GM12878 (cell line): Measurements from ENCODE around the gene TLX1. TPM values are rescaled to one million over a fixed set of nuclear protein-coding genes. Genes with fewer than 3 reads are reported as not detected.

Source experiments
- ATAC-seq: fragments of 200-7000 bp; cut with Tn5 transposase; 3 replicates; pipeline ENCODE4 v1.9.1; 2020; ENCODE audit warnings: mild to moderate bottlenecking, moderate library complexity
- BruUV-seq: library from RNA; stranded (reverse); fragments of 400-500 nt; replicated peaks from 2 replicates; lab custom pipeline; 2021; lab: Mats Ljungman, UMichigan
- CTCF ChIA-PET: fragments of 300-600 bp; sonication (Branson Sonifier 250); formaldehyde crosslinking; extraction: SDS; loops from one replicate; lab custom pipeline; 2021; ENCODE audit warnings: inconsistent platforms; lab: Yijun Ruan, JAX
- POLR2A ChIA-PET: fragments of 350-600 bp; formaldehyde crosslinking; extraction: SDS; loops from one replicate; lab custom pipeline; 2021; ENCODE audit warnings: inconsistent platforms; lab: Charles Lee
- RAD21 ChIA-PET: fragments of 300-600 bp; sonication (Branson Sonifier 250); formaldehyde crosslinking; loops from one replicate; lab custom pipeline; 2023; ENCODE audit warnings: antibody characterized with exemption; ENCODE audit not compliant: unreplicated experiment; lab: Charles Lee
- SMC1A ChIA-PET: fragments of 300-600 bp; sonication (Branson Sonifier 250); formaldehyde crosslinking; loops from one replicate; lab custom pipeline; 2023; ENCODE audit not compliant: unreplicated experiment, uncharacterized antibody; lab: Charles Lee
- DNase-seq: peaks from one replicate; pipeline ENCODE4 v3.0.0-alpha.2; 2011; ENCODE audit warnings: low read depth, low spot score
- FAIRE-seq: peaks from 3 replicates; lab custom pipeline; 2011; peaks lifted over from hg19 to GRCh38; lab: Jason Lieb, UNC
- H2AFZ ChIP-seq: 2 replicates; pipeline ENCODE4 v1.6.0; 2011; ENCODE audit warnings: low read depth, low read length, control low read depth; ENCODE audit not compliant: control insufficient read depth
- H3K27ac ChIP-seq: 2 replicates; pipeline ENCODE4 v1.5.1; 2011; ENCODE audit warnings: control low read depth; ENCODE audit not compliant: control insufficient read depth, insufficient read depth
- H3K27me3 ChIP-seq, 2 experiments: replicated peaks in 1 of 2; 2 replicates each; pipeline versions ENCODE4 v1.6.0 to v1.6.1; 2011; ENCODE audit warnings: low read length in 1 of 2; ENCODE audit not compliant: control insufficient read depth in 2 of 2, insufficient read depth in 2 of 2
- H3K36me3 ChIP-seq, 2 experiments: 2 replicates each; pipeline ENCODE4 v1.5.1; 2011; ENCODE audit warnings: low read length in 1 of 2; ENCODE audit not compliant: control insufficient read depth in 2 of 2, insufficient read depth in 2 of 2
- H3K4me1 ChIP-seq: 2 replicates; pipeline ENCODE4 v1.6.1; 2011; ENCODE audit warnings: mild to moderate bottlenecking, low read length, moderate library complexity, mixed read lengths; ENCODE audit not compliant: control insufficient read depth, insufficient read depth
- H3K4me2 ChIP-seq: 2 replicates; pipeline ENCODE4 v1.6.0; 2011; ENCODE audit warnings: control low read depth; ENCODE audit not compliant: control insufficient read depth, insufficient read depth
- H3K4me3 ChIP-seq: fragments of 200-600 bp; sonication (generic); 2 replicates; pipeline ENCODE4 v1.5.1; 2016
- H3K79me2 ChIP-seq: 2 replicates; pipeline ENCODE4 v1.6.0; 2011; ENCODE audit warnings: low read length; ENCODE audit not compliant: control insufficient read depth, insufficient read depth
- H3K9ac ChIP-seq: 2 replicates; pipeline ENCODE4 v1.8.0; 2011; ENCODE audit warnings: low read length, control low read depth, mixed read lengths; ENCODE audit not compliant: control insufficient read depth, insufficient read depth
- H3K9me3 ChIP-seq: replicated peaks from 3 replicates; pipeline ENCODE4 v1.5.1; 2011; ENCODE audit warnings: mild to moderate bottlenecking, low read length; ENCODE audit not compliant: control insufficient read depth, insufficient read depth
- H4K20me1 ChIP-seq: 2 replicates; pipeline ENCODE4 v1.6.0; 2011; ENCODE audit not compliant: control insufficient read depth, insufficient read depth
- CUX1 ChIP-seq: IDR thresholded peaks from 2 replicates; pipeline ENCODE4 v1.6.1; 2012; ENCODE audit warnings: improper control_type of control experiment, low read depth, low read length; ENCODE audit not compliant: insufficient replicate concordance
- E4F1 ChIP-seq: fragments of 450-650 bp; IDR thresholded peaks from 2 replicates; pipeline ENCODE4 v1.6.1; 2018; ENCODE audit warnings: borderline replicate concordance, mild to moderate bottlenecking; ENCODE audit not compliant: partially characterized antibody
- ESRRA ChIP-seq: IDR thresholded peaks from 2 replicates; pipeline ENCODE4 v1.6.1; 2012; ENCODE audit warnings: mild to moderate bottlenecking, low read length, improper control_type of control experiment
- GATAD2B ChIP-seq: fragments of 450-650 bp; conservative IDR thresholded peaks from 2 replicates; pipeline ENCODE4 v1.6.1; 2017; ENCODE audit warnings: low read depth, mild to moderate bottlenecking, moderate library complexity
- IKZF1 ChIP-seq: fragments of 450-650 bp; conservative IDR thresholded peaks from 2 replicates; pipeline ENCODE4 v1.6.1; 2017; ENCODE audit warnings: antibody characterized with exemption, mild to moderate bottlenecking
- IRF4 ChIP-seq: IDR thresholded peaks from 2 replicates; pipeline ENCODE4 v1.6.1; 2011; ENCODE audit warnings: low read depth, low read length
- NFIC ChIP-seq: IDR thresholded peaks from 2 replicates; pipeline ENCODE4 v1.6.1; 2012; ENCODE audit warnings: low read depth, mild to moderate bottlenecking, inconsistent platforms, low read length, moderate library complexity
- RELA ChIP-seq: fragments of 450-650 bp; IDR thresholded peaks from 2 replicates; pipeline ENCODE4 v1.8.0; 2014; ENCODE audit warnings: borderline replicate concordance; ENCODE audit not compliant: partially characterized antibody
- RUNX3 ChIP-seq: IDR thresholded peaks from 2 replicates; pipeline ENCODE4 v1.6.1; 2012; ENCODE audit warnings: low read length, inconsistent platforms
- SREBF1 ChIP-seq: IDR thresholded peaks from 2 replicates; pipeline ENCODE4 v1.6.1; 2012; ENCODE audit warnings: mild to moderate bottlenecking, low read length
- ZBTB11 ChIP-seq: fragments of 450-650 bp; formaldehyde crosslinking; IDR thresholded peaks from 2 replicates; pipeline ENCODE4 v1.5.0; 2022; ENCODE audit warnings: mild to moderate bottlenecking, missing genetic modification characterization
- ZNF217 ChIP-seq: fragments of 450-650 bp; IDR thresholded peaks from 2 replicates; pipeline ENCODE4 v1.6.1; 2017; ENCODE audit warnings: antibody characterized with exemption, mild to moderate bottlenecking
- WGBS: methylation state at CpG from one replicate; pipeline ENCODE4 v1.1.6; 2016; ENCODE audit warnings: low lambda C conversion rate; ENCODE audit not compliant: insufficient replicate concordance, insufficient coverage; ENCODE audit errors: missing lambda C conversion rate; 5-methylcytosine and 5-hydroxymethylcytosine counted together
- in situ Hi-C: fragments of 300-500 bp; cut with MboI; formaldehyde crosslinking; loops from 9 replicates; pipeline ENCODE4 v1.14.3; 2018; ENCODE audit warnings: mixed read lengths
- intact Hi-C: fragments of 100-400 bp; cut with micrococcal nuclease; formaldehyde crosslinking; loops from one replicate; pipeline ENCODE4 v1.14.2; 2022; ENCODE audit not compliant: unreplicated experiment
- polyA plus RNA-seq, 11 experiments: library from polyadenylated mRNA; depleted of rRNA in 4 of 11; unstranded in 6 of 11; stranded (reverse) in 5 of 11; fragments of >200 nt; fragmentation: Nextera tagmentation in 4 of 11; fragmentation: Illumina TruSeq in 1 of 11; extraction: Ambion mirVana in 4 of 11; extraction: Trizol in 1 of 11; gene quantifications; 1 replicate in 1 of 11; 2 replicates in 10 of 11; pipeline versions ENCODE4 v1.2.1 to v1.2.3, GENCODE V29; 2011 to 2016; ENCODE audit warnings: inconsistent platforms in 2 of 11, missing spikeins in 2 of 11, low read depth in 1 of 11
- total RNA-seq, 4 experiments: library from RNA; depleted of rRNA in 3 of 4; stranded (reverse); fragments of >200 nt in 3 of 4; fragmentation: Illumina TruSeq in 1 of 4; extraction: Trizol in 1 of 4; gene quantifications; 2 replicates each; pipeline versions ENCODE4 v1.2.1 to v1.2.3, GENCODE V29; 2013 to 2021

Gene TLX1
- total and polyA plus RNA-seq, 10 of the 15 experiments (the other 5 are each of a cell fraction or from before 2014, with no cell fraction given), result not detected

GRCh38 chr10:101176577-101176976 is 45.5 kb downstream of the TLX1 start (continued):
- TF ChIP-seq CUX1 (no peak), GATAD2B (no peak), ESRRA (no peak), IKZF1 (no peak)

- CTCF ChIA-PET, result interaction anchor here (1.1 kb wide), 1 partner anchor 388 kb away, joined by 3 read pairs; no protein-coding TSS in a partner anchor
- Histone ChIP-seq H2AFZ (no peak overlapping the region), H4K20me1 (no peaks in the 10 kb centered on the region), H3K79me2 (no peaks in the 10 kb centered on the region), H3K4me2 (no peak overlapping the region), H3K27ac (no peak overlapping the region), H3K36me3 (no peaks in the 10 kb centered on the region), H3K27me3 (peaks cover 0 to 2% of the 10 kb centered on the region in 2 experiments; a peak in 1 of 4 replicates), H3K9ac (no peak overlapping the region), H3K9me3 (no peaks in the 10 kb centered on the region), H3K4me1 (no peaks in the 10 kb centered on the region), H3K4me3 (no peak overlapping the region)
- FAIRE-seq (no peak), ATAC-seq (no peak), DNase-seq (no peak)
- intact Hi-C loops, result no loop called here
- POLR2A ChIA-PET, result no interaction called here
- RAD21 ChIA-PET, result no interaction called here
- in situ Hi-C loops, result no loop called here
- SMC1A ChIA-PET, result no interaction called here
- BruUV-seq, result no TSS peak
- WGBS, result 46% methylated on average over 2 of the region's 2 CpGs
- no peak for TF ChIP-seq ZNF217
- TF ChIP-seq SREBF1, result no peak
- TF ChIP-seq NFIC, result no peak
- TF ChIP-seq RUNX3, result no peak
- no peak for TF ChIP-seq ESRRA
- no peak for TF ChIP-seq IRF4
- TF ChIP-seq E4F1, result no peak
- no peak for TF ChIP-seq RELA
- no peak for TF ChIP-seq ZBTB11 (CRISPR knock-in tag)
Observed at GRCh38 chr10:101182936-101183335, 51.8 kb downstream of the TLX1 start.
